A673 (cell line): ENCODE data around the gene TNS1. TPM values are rescaled to one million over a fixed set of nuclear protein-coding genes. Genes with fewer than 3 reads are reported as not detected.

Experiments
- BruUV-seq: library from RNA; stranded (reverse); fragments of 400-500 nt; replicated peaks from 2 replicates; lab custom pipeline; 2021; lab: Mats Ljungman, UMichigan
- CTCF ChIA-PET: fragments of 300-600 bp; sonication (Branson Sonifier 250); formaldehyde crosslinking; loops from one replicate; lab custom pipeline; 2022; ENCODE audit warnings: antibody characterized with exemption; lab: Charles Lee
- POLR2A ChIA-PET: fragments of 300-600 bp; sonication (Branson Sonifier 250); formaldehyde crosslinking; loops from one replicate; lab custom pipeline; 2022; ENCODE audit warnings: antibody characterized with exemption; ENCODE audit not compliant: low non-redundant PET; lab: Charles Lee
- DNase-seq: peaks from one replicate; pipeline ENCODE4 v3.0.0-alpha.2; 2015; ENCODE audit warnings: low spot score
- H3K27ac ChIP-seq: fragments of 200-600 bp; sonication (generic); 2 replicates; pipeline ENCODE4 v1.5.1; 2016; ENCODE audit warnings: mixed run types, low read depth, mild to moderate bottlenecking, mixed read lengths, antibody characterized with exemption, low read length; ENCODE audit not compliant: poor library complexity, severe bottlenecking
- H3K27me3 ChIP-seq: fragments of 200-600 bp; sonication (generic); replicated peaks from 2 replicates; pipeline ENCODE4 v1.6.1; 2017; ENCODE audit warnings: mixed run types, low read depth, mild to moderate bottlenecking, mixed read lengths, antibody characterized with exemption, low read length; ENCODE audit not compliant: insufficient read depth, poor library complexity
- H3K36me3 ChIP-seq: fragments of 200-600 bp; sonication (generic); 2 replicates; pipeline ENCODE4 v1.6.1; 2016; ENCODE audit warnings: mixed run types, mild to moderate bottlenecking, mixed read lengths, antibody characterized with exemption, low read length; ENCODE audit not compliant: insufficient read depth, poor library complexity, severe bottlenecking
- H3K4me1 ChIP-seq: fragments of 200-600 bp; sonication (generic); 2 replicates; pipeline ENCODE4 v1.6.1; 2017; ENCODE audit warnings: mixed run types, mild to moderate bottlenecking, mixed read lengths, antibody characterized with exemption, low read length; ENCODE audit not compliant: insufficient read depth, poor library complexity, severe bottlenecking
- H3K4me3 ChIP-seq: fragments of 200-600 bp; sonication (generic); 2 replicates; pipeline ENCODE4 v1.5.1; 2016; ENCODE audit warnings: low read depth, mixed run types, mild to moderate bottlenecking, mixed read lengths, low read length; ENCODE audit not compliant: poor library complexity, severe bottlenecking
- H3K9me3 ChIP-seq: fragments of 200-600 bp; sonication (generic); 2 replicates; pipeline ENCODE4 v1.6.1; 2016; ENCODE audit warnings: mixed run types, low read depth, mild to moderate bottlenecking, mixed read lengths, antibody characterized with exemption, low read length; ENCODE audit not compliant: poor library complexity, severe bottlenecking
- CTCF ChIP-seq: fragments of 300-800, 200-600 bp; sonication (generic); conservative IDR thresholded peaks from 2 replicates; pipeline ENCODE4 v1.5.1; 2017; ENCODE audit warnings: low read depth, mild to moderate bottlenecking, antibody characterized with exemption, low read length, moderate library complexity, mixed read lengths
- EZH2 ChIP-seq: fragments of 200-600 bp; sonication (generic); IDR thresholded peaks from 2 replicates; pipeline ENCODE4 v1.6.1; 2017; ENCODE audit warnings: borderline replicate concordance, low read depth, mild to moderate bottlenecking, mixed read lengths, antibody characterized with exemption, low read length; ENCODE audit not compliant: poor library complexity, severe bottlenecking
- intact Hi-C: fragments of 100-400 bp; cut with micrococcal nuclease; formaldehyde crosslinking; loops from one replicate; pipeline ENCODE4 v1.10.0; 2022; ENCODE audit not compliant: unreplicated experiment
- total RNA-seq: library from RNA; stranded (reverse); gene quantifications from 2 replicates; pipeline ENCODE4 v1.2.3, GENCODE V29; 2021

The TNS1 gene
- total RNA-seq, 1 experiment from 2014 or later: 99.6 TPM

GRCh38 chr2:218003981-218004419, 1.2 kb upstream of the TNS1 start:
- Histone ChIP-seq H3K9me3 (no peaks in the 10 kb centered on the region), H3K27me3 (no peaks in the 10 kb centered on the region), H3K4me3 (no peak overlapping the region), H3K27ac (peak overlapping the region; percentile 83), H3K4me1 (peaks cover 68% of the 10 kb centered on the region), H3K36me3 (no peaks in the 10 kb centered on the region)
- TF ChIP-seq EZH2 (no peak), CTCF (no peak)
- ChIA-PET CTCF (no interaction called here), POLR2A (interaction anchor here (0.6 kb wide), 1 partner anchor 486 kb away, joined by 3 read pairs; no protein-coding TSS in a partner anchor)
- no TSS peak for BruUV-seq
- intact Hi-C loops: no loop called here
- no peak for DNase-seq

- Histone ChIP-seq H3K4me1 (peaks cover 62% of the 10 kb centered on the region), H3K27ac (peak overlapping the region; percentile 83), H3K36me3 (no peaks in the 10 kb centered on the region), H3K9me3 (no peaks in the 10 kb centered on the region), H3K4me3 (peak overlapping the region; percentile 28), H3K27me3 (no peaks in the 10 kb centered on the region)
- intact Hi-C loops: no loop called here
- ChIA-PET CTCF (no interaction called here), POLR2A (interaction anchor here (0.6 kb wide), 1 partner anchor 487 kb away, joined by 3 read pairs; no protein-coding TSS in a partner anchor)
- peak; percentile 68 for DNase-seq
- TF ChIP-seq EZH2 (no peak), CTCF (no peak)
- no TSS peak for BruUV-seq
These were observed 618 bp upstream of the TNS1 start for GRCh38 chr2:218003281-218003944.

GRCh38 chr2:218002143-218002844, 501 bp downstream of the TNS1 start:
- no peak for TF ChIP-seq EZH2
- TF ChIP-seq CTCF: no peak
- ChIA-PET POLR2A (no interaction called here), CTCF (no interaction called here)
- Histone ChIP-seq H3K36me3 (no peaks in the 10 kb centered on the region), H3K27me3 (no peaks in the 10 kb centered on the region), H3K9me3 (no peaks in the 10 kb centered on the region), H3K27ac (peak overlapping the region; percentile 83), H3K4me3 (peak overlapping the region; percentile 28), H3K4me1 (peaks cover 53% of the 10 kb centered on the region)
- BruUV-seq: no TSS peak
- intact Hi-C loops: no loop called here
- DNase-seq: no peak
